22Rv1 (cell line): ENCODE measurements around the gene OGFR.

Source experiments
- CTCF ChIP-seq: fragments of 450-650 bp; IDR thresholded peaks from 2 replicates; pipeline ENCODE4 v1.5.1; 2017; ENCODE audit warnings: mild to moderate bottlenecking
- ZFX ChIP-seq: fragments of 450-650 bp; IDR thresholded peaks from 2 replicates; pipeline ENCODE4 v1.6.1; 2017; ENCODE audit warnings: antibody characterized with exemption, borderline replicate concordance

DNA sequence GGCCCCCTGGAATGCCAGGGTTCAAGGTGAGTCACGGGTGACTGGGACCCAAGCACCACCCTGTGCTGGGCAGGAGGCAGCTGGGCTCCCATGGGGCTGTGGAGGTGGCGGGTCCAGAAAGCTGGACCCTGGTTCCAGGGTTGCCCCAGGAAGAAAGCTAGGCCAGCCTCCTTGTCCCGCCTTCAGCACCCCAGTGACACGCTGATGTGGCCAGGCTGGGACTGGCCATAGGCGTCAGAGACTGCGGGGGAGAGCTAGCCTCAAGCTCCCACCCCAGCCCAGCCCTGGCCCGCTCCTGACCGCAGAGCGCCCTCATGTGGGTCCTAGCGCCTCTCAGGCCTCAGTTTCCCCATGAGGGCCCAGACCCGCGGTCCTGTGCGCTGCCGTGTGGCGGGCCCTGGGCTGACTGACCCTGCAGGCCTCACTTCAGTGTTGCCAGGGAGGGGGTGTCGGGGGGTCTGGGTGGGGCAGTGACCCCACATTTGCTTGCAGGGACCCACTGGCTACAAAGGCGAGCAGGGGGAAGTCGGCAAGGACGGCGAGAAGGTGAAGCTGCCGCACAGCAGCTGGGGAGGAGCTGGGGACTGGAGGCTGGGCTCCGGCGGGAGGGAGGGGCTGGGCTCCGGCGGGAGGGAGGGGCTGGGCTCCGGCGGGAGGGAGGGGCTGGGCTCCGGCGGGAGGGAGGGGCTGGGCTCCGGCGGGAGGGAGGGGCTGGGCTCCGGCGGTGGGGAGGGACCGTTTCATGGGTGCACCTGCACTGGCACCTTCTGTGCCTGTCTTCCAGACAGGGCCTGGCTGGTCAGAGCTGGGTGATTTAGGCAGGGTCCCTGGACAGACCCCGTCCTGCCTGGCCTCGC is 20.1 kb downstream of the OGFR start:
- TF ChIP-seq CTCF, result no peak
- no peak for TF ChIP-seq ZFX
